Ishikawa (cell line): ENCODE measurements around the gene AUTS2.

ENCODE experiments used
- CEBPB ChIP-seq: IDR thresholded peaks from 2 replicates; pipeline ENCODE4 v1.6.1; 2012
- CREB1 ChIP-seq: IDR thresholded peaks from 2 replicates; pipeline ENCODE4 v1.6.1; 2012; ENCODE audit warnings: low read depth
- NFIC ChIP-seq: IDR thresholded peaks from 2 replicates; pipeline ENCODE4 v1.6.1; 2012
- USF1 ChIP-seq: IDR thresholded peaks from 2 replicates; pipeline ENCODE4 v1.6.1; 2012

- no peak for TF ChIP-seq CEBPB
- TF ChIP-seq CREB1: no peak
- TF ChIP-seq NFIC: no peak
- TF ChIP-seq USF1: no peak
These were observed 876.5 kb downstream of the AUTS2 start for GRCh38 chr7:70474639-70475234.
